Measurements from ENCODE around the gene IGFL3. TPM values are rescaled to one million over a fixed set of nuclear protein-coding genes. Genes with fewer than 3 reads are reported as not detected.
"Not testable (repeated sequence)": the region's sequence is repeated elsewhere in the genome, so short reads cannot be mapped to it uniquely, and the experiment has no call there.

The IGFL3 gene
- total RNA-seq, 2 donors from 2014 or later, result not detected

DNA sequence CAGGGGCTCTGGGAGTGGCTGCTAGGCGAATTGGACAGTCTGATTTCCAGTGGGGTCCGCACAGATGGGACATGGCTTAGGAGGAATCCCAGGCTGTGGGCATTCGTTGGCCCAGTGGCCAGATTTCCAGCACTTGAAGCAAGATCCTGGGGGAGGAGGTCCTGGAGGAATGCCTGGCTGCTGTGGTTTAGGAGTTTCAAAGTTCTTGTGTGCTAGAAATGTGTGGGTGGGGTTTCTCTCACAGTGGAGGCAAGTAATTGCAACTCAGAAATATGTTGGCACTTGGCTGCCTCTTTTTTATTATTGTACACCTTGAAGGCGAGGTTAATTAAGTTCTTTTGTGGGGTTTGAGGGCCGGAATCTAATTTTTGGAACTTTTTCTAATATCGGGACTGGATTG lies 17.1 kb downstream of the IGFL3 start:
- ATAC-seq, result no peak
- intact Hi-C loops (cut with DNase I), result no loop called here
- 74 to 88% methylated on average over 4 to 6 of the region's 6 CpGs for WGBS, 2 donors
- H3K4me1 ChIP-seq, result no peaks in the 10 kb centered on the region
- DNase-seq, result no peak
- no peaks in the 10 kb centered on the region for H3K9me3 ChIP-seq
- H3K27ac ChIP-seq, result no peak overlapping the region
- no peaks in the 10 kb centered on the region for H3K36me3 ChIP-seq (replicated peaks in 1 of 2; ENCODE audit: insufficient read depth in 1 of 2, low read depth in 2 of 2)
- H3K4me3 ChIP-seq, result no peak overlapping the region
- no peaks in the 10 kb centered on the region for H3K27me3 ChIP-seq
- TF ChIP-seq POLR2A (IDR thresholded peaks at IDR 0.05), result no peak
- TF ChIP-seq, protein P1, sequence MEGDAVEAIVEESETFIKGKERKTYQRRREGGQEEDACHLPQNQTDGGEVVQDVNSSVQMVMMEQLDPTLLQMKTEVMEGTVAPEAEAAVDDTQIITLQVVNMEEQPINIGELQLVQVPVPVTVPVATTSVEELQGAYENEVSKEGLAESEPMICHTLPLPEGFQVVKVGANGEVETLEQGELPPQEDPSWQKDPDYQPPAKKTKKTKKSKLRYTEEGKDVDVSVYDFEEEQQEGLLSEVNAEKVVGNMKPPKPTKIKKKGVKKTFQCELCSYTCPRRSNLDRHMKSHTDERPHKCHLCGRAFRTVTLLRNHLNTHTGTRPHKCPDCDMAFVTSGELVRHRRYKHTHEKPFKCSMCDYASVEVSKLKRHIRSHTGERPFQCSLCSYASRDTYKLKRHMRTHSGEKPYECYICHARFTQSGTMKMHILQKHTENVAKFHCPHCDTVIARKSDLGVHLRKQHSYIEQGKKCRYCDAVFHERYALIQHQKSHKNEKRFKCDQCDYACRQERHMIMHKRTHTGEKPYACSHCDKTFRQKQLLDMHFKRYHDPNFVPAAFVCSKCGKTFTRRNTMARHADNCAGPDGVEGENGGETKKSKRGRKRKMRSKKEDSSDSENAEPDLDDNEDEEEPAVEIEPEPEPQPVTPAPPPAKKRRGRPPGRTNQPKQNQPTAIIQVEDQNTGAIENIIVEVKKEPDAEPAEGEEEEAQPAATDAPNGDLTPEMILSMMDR (IDR thresholded peaks at IDR 0.05), result no peak

DNA sequence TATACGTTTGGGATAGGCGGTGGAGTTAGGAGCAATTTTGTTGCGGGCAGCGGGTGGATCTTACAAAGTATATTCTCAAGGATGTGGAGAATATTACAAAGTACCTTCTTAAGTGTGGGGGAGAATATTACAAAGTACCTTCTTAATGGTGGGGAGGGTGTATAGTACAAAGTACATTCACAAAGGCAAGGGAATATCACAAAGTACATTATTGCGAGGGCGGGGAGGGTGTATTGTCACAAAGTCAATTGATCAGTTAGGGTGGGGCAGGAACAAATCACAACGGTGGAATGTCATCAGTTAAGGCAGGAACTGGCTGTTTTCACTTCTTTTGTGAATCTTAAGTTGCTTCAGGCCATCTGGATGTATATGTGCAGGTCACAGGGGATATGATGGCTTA lies 22.2 kb downstream of the IGFL3 start:
- H3K27me3 ChIP-seq; H3K4me3 ChIP-seq; intact Hi-C loops (cut with DNase I); ATAC-seq; H3K4me1 ChIP-seq; H3K9me3 ChIP-seq; H3K36me3 ChIP-seq (replicated peaks in 1 of 2; ENCODE audit: insufficient read depth in 1 of 2, low read depth in 2 of 2); H3K27ac ChIP-seq; DNase-seq: not testable (repeated sequence)
- 67 to 71% methylated on average over 7 of the region's 7 CpGs for WGBS, 2 donors

DNA sequence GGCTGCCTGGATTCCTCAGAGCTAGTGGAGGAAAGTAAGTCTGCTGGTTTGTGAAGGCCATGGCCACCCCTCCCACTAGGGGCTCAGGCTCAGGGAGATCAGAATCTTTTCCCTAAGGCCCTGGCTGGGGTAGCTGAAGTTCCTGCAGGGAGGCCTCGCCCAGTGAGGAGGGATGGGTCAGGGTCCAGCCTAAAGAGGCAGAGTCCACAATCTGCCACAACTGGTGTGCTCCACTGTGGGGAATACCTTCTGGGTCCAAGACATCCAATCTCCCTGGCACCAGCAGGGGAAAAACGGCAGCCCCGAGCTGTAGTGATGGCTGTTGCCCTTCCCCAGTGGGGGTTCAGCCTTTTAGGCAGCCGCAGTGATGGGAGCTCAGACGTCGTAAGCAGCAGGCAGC lies 23.2 kb downstream of the IGFL3 start:
- no peak for ATAC-seq
- no peaks in the 10 kb centered on the region for H3K36me3 ChIP-seq (replicated peaks in 1 of 2; ENCODE audit: insufficient read depth in 1 of 2, low read depth in 2 of 2)
- no peaks in the 10 kb centered on the region for H3K9me3 ChIP-seq
- intact Hi-C loops (cut with DNase I), result no loop called here
- TF ChIP-seq, protein P1 (IDR thresholded peaks at IDR 0.05), result no peak
- no peak for TF ChIP-seq POLR2A (IDR thresholded peaks at IDR 0.05)
- H3K4me1 ChIP-seq, result no peaks in the 10 kb centered on the region
- 60% methylated on average over 6 of the region's 6 CpGs; no CpG with 5 or more reads in 1 of the 2 donors for WGBS, 2 donors
- DNase-seq, result no peak
- H3K27ac ChIP-seq, result no peak overlapping the region
- no peaks in the 10 kb centered on the region for H3K27me3 ChIP-seq
- H3K4me3 ChIP-seq, result no peak overlapping the region

DNA sequence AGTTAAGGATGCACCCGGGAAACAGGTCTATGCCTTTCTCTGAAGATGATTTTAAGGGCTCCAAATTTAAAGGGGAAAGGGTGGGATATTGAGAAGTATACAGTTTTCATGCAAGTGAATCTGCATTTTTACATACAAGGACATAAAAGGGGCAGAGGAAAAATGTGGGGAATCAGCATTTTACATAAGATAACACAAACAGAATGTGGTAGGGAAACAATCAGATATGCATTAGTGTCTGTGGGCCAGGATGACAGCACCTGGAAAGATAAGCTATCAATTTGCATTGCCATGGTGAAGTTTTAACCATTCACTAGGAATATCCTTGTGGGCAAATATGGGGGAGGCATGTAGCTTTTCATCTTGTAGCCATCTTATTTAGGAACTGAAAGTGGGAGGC lies 24.1 kb downstream of the IGFL3 start:
- no peaks in the 10 kb centered on the region for H3K36me3 ChIP-seq (replicated peaks in 1 of 2; ENCODE audit: insufficient read depth in 1 of 2, low read depth in 2 of 2)
- no peaks in the 10 kb centered on the region for H3K9me3 ChIP-seq
- H3K4me1 ChIP-seq, result no peaks in the 10 kb centered on the region
- TF ChIP-seq, protein P1 (IDR thresholded peaks at IDR 0.05), result no peak
- TF ChIP-seq POLR2A (IDR thresholded peaks at IDR 0.05), result no peak
- DNase-seq, result no peak
- WGBS, 2 donors, result 51 to 65% methylated on average over 1 of the region's 1 CpG
- H3K27ac ChIP-seq, result no peak overlapping the region
- intact Hi-C loops (cut with DNase I), result no loop called here
- ATAC-seq, result no peak
- no peaks in the 10 kb centered on the region for H3K27me3 ChIP-seq
- H3K4me3 ChIP-seq, result no peak overlapping the region

DNA sequence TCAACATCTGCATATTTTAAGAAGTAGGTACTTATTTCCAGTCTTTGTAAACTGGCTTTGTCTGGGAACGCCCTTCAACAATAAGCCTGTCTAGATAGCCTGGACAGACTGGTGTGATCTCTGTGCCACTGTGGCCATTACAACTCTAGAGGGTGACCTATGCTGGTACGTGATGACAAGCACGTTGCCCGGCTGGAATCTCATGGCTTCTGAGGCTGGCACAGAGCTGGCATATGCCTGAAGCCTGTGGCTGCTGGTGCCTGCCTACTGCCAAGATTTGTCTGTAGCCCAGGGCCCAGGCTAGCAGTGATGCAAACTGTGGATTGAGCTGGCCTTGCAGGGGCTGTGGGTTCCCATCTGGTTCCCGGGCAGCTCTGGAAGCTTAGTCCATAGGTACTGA lies 34.0 kb downstream of the IGFL3 start:
- H3K4me3 ChIP-seq, result no peak overlapping the region
- peaks cover 0 to 5% (median 0%) of the 10 kb centered on the region in 3 donors for H3K9me3 ChIP-seq
- DNase-seq, result no peak
- intact Hi-C loops (cut with DNase I), result no loop called here
- no peaks in the 10 kb centered on the region for H3K36me3 ChIP-seq (replicated peaks in 1 of 2; ENCODE audit: insufficient read depth in 1 of 2, low read depth in 2 of 2)
- 84 to 92% methylated on average over 5 of the region's 5 CpGs for WGBS, 2 donors
- H3K27me3 ChIP-seq, result no peaks in the 10 kb centered on the region
- no peak overlapping the region for H3K27ac ChIP-seq
- H3K4me1 ChIP-seq, result no peaks in the 10 kb centered on the region
- no peak for ATAC-seq
- TF ChIP-seq, protein P1 (IDR thresholded peaks at IDR 0.05), result no peak
- no peak for TF ChIP-seq POLR2A (IDR thresholded peaks at IDR 0.05)

Measured in body of pancreas (tissue), 4 donors.